Type B pancreatic cell (in vitro differentiated cells): Measurements from ENCODE around the gene RCBTB1. TPM values are rescaled to one million over a fixed set of nuclear protein-coding genes. Genes with fewer than 3 reads are reported as not detected.
"Not testable (repeated sequence)": the region's sequence is repeated elsewhere in the genome, so short reads cannot be mapped to it uniquely, and the experiment has no call there.

Experiments used
- DNase-seq: peaks from one replicate; pipeline ENCODE4 v3.0.0; 2021; ENCODE audit warnings: mixed read lengths; ENCODE audit not compliant: unreplicated experiment; ENCODE audit errors: extremely low spot score
- H3K27ac Mint-ChIP-seq: 2 replicates; pipeline ENCODE4 v1.8.0; 2021; ENCODE audit warnings: mild to moderate bottlenecking, mixed read lengths
- H3K27me3 Mint-ChIP-seq: 2 replicates; pipeline ENCODE4 v1.8.0; 2021; ENCODE audit warnings: mixed read lengths
- H3K36me3 Mint-ChIP-seq: 2 replicates; pipeline ENCODE4 v1.8.0; 2021; ENCODE audit warnings: mixed read lengths
- H3K4me1 Mint-ChIP-seq: one replicate; pipeline ENCODE4 v1.8.0; 2021; ENCODE audit warnings: mixed read lengths; ENCODE audit not compliant: unreplicated experiment
- H3K4me3 Mint-ChIP-seq: 2 replicates; pipeline ENCODE4 v1.8.0; 2021; ENCODE audit warnings: mild to moderate bottlenecking, mixed read lengths
- H3K9me3 Mint-ChIP-seq: 2 replicates; pipeline ENCODE4 v1.8.0; 2021; ENCODE audit warnings: mixed read lengths
- CTCF ChIP-seq: fragments of 200-600 bp; sonication (generic); conservative IDR thresholded peaks from 2 replicates; pipeline ENCODE4 v1.5.0; 2021; ENCODE audit warnings: antibody characterized with exemption, mild to moderate bottlenecking
- total RNA-seq: library from RNA; stranded (reverse); gene quantifications from 2 replicates; pipeline ENCODE4 v1.2.1, GENCODE V29; 2021; ENCODE audit warnings: low replicate concordance

The RCBTB1 gene
- total RNA-seq, 1 donor from 2014 or later = 30.7 TPM

GRCh38 chr13:49608651-49609331 lies 23.4 kb upstream of the RCBTB1 start:
- H3K36me3 Mint-ChIP-seq = no peaks in the 10 kb centered on the region
- no peak for DNase-seq
- no peak overlapping the region for H3K4me3 Mint-ChIP-seq
- H3K27me3 Mint-ChIP-seq = no peaks in the 10 kb centered on the region
- H3K4me1 Mint-ChIP-seq = peaks cover 12% of the 10 kb centered on the region
- H3K9me3 Mint-ChIP-seq = no peaks in the 10 kb centered on the region
- no peak overlapping the region for H3K27ac Mint-ChIP-seq
- no peak for TF ChIP-seq CTCF

GRCh38 chr13:49607761-49608160 lies 22.4 kb upstream of the RCBTB1 start:
- H3K4me1 Mint-ChIP-seq = peaks cover 12% of the 10 kb centered on the region
- DNase-seq = no peak

GRCh38 chr13:49606747-49607648 lies 21.6 kb upstream of the RCBTB1 start:
- peak; percentile 90 for TF ChIP-seq CTCF
- Mint-ChIP-seq H3K4me3 (peak overlapping the region; percentile 77), H3K36me3 (no peaks in the 10 kb centered on the region), H3K9me3 (no peaks in the 10 kb centered on the region), H3K27ac (peak overlapping the region; percentile 85), H3K4me1 (peaks cover 17% of the 10 kb centered on the region), H3K27me3 (no peaks in the 10 kb centered on the region)
- DNase-seq = no peak

More at GRCh38 chr13:49607761-49608160, 22.4 kb upstream of the RCBTB1 start:
- Mint-ChIP-seq H3K27ac (no peak overlapping the region), H3K4me3 (no peak overlapping the region), H3K36me3 (no peaks in the 10 kb centered on the region), H3K9me3 (no peaks in the 10 kb centered on the region), H3K27me3 (no peaks in the 10 kb centered on the region)
- TF ChIP-seq CTCF = no peak

- Mint-ChIP-seq H3K27ac (no peak overlapping the region), H3K4me3 (no peak overlapping the region), H3K9me3 (no peaks in the 10 kb centered on the region), H3K36me3 (no peaks in the 10 kb centered on the region), H3K27me3 (no peaks in the 10 kb centered on the region), H3K4me1 (peaks cover 18% of the 10 kb centered on the region)
- no peak for TF ChIP-seq CTCF
- no peak for DNase-seq
Measured at GRCh38 chr13:49604570-49604969, 19.2 kb upstream of the RCBTB1 start.

- H3K36me3 Mint-ChIP-seq, H3K27ac Mint-ChIP-seq, DNase-seq, H3K27me3 Mint-ChIP-seq, H3K9me3 Mint-ChIP-seq, H3K4me3 Mint-ChIP-seq: not testable (repeated sequence)
- H3K4me1 Mint-ChIP-seq = peaks cover 18% of the 10 kb centered on the region
Measured at GRCh38 chr13:49602615-49603014, 17.3 kb upstream of the RCBTB1 start.

GRCh38 chr13:49602005-49602404 lies 16.6 kb upstream of the RCBTB1 start:
- TF ChIP-seq CTCF = no peak
- no peak overlapping the region for H3K27ac Mint-ChIP-seq
- no peaks in the 10 kb centered on the region for H3K36me3 Mint-ChIP-seq
- H3K27me3 Mint-ChIP-seq = peaks cover 3% of the 10 kb centered on the region
- no peak overlapping the region for H3K4me3 Mint-ChIP-seq
- H3K9me3 Mint-ChIP-seq = no peaks in the 10 kb centered on the region
- peaks cover 15% of the 10 kb centered on the region for H3K4me1 Mint-ChIP-seq
- no peak for DNase-seq
